Activated T-cell treated with anti-CD3 and anti-CD28 coated beads, Interleukin-2, amount 50 U/mL, for 48 hours (primary cell): ENCODE results near the gene MTHFD1.
A peak's percentile ranks its signal among the peaks of the same experiment; 100 is the strongest.
"Not testable (repeated sequence)": the region's sequence is repeated elsewhere in the genome, so short reads cannot be mapped to it uniquely, and the experiment has no call there.

Source experiments
- DNase-seq, 2 experiments: peaks; one replicate each; pipeline ENCODE4 v3.0.0-alpha.2; 2020

MTHFD1 gene

DNA sequence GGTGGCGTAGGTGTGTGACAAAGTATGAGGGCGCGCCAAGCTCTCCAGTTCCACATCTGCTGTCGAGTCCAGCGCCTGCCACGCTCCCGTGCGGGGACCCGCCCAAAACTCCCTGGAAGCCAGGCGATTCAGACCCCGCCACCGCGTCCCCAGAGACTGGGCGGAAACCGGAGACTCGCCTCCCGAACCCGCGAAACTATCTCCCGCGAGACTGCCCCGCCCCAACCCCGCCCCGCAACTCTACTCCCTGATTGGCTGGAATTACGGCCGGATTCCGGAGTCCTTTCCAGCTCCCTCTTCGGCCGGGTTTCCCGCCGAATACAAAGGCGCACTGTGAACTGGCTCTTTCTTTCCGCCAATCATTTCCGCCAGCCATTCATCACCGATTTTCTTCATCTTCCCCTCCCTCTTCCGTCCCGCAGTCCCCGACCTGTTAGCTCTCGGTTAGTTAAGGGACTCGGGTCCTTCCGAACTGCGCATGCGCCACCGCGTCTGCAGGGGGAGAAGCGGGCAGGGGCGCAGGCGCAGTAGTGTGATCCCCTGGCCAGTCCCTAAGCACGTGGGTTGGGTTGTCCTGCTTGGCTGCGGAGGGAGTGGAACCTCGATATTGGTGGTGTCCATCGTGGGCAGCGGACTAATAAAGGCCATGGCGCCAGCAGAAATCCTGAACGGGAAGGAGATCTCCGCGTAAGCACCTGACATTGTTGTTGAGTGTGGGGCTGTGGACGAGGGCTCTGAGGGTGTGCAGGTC, at the start of gene MTHFD1:
Gene MTHFD1, plus strand, starts transcription at position 572 of the 751 bp plus-strand sequence. Its CDS starts 75 bp downstream, at position 647.
- DNase-seq: peak; percentile 96

DNA sequence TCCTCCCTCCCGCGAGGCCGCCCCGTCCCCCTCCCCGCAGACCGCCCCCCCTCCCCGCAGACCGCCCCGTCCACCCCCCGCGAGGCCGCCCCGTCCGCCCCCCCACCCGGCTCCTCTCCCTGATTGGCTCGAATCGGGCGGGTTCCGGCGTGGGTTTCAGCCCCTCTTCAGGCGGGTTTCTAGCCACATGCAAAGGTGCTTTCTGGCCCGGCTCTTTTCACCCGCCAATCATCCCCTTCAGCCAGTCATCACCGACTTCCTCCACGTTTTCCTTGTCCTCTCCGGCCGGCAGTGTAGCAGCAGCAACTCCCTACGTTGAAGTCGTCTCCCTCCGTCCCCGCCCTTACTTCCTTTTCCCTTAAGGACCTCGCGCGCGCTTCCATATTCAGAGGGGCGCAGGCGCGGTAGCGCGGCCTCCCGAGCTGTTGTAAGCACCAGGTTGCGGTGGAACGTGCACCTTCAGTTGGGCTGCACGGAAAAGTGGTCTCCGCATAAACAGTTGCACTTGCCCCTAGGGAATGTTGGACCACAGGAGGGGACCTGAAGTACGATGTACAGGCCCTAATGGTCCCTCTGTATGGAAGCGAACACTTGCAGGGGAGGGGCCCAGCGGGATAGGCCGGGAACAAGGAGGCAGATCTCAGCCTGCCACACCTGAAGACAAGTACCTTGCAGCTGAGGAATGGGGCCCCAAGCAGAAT, 49.4 kb upstream of the MTHFD1 start:
- peak; percentile 92 to 93 for DNase-seq

DNA sequence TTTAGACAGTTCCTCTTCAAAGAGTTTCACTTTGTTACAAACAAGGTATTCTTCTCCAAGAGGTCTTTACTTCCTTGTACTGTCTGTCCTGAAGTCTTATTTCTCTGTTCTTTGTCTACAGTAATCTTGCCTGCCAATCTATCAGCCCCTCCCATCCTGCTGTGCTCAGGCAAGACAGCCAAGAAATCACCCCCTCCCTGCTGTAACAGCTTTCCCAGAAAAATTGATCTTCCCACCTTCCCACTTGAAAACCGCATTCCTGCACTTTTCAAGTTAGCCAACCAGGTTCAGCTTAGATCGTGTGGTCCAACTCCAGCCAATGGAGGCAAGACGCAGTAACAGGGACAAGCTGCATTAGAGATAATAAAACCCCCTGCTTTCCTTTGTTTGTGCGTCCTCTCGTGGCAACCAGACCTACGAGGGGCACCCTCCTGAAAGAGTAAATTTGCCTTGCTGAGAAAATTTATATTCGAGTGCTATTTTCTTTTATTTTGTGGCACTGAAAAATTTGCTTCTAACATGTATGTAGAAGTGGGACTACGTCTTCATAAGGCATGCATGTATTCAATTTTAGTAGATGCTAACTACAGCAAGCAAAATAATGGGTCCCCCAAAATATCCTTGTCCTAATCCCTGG, 47.5 kb upstream of the MTHFD1 start:
- no peak for DNase-seq

DNA sequence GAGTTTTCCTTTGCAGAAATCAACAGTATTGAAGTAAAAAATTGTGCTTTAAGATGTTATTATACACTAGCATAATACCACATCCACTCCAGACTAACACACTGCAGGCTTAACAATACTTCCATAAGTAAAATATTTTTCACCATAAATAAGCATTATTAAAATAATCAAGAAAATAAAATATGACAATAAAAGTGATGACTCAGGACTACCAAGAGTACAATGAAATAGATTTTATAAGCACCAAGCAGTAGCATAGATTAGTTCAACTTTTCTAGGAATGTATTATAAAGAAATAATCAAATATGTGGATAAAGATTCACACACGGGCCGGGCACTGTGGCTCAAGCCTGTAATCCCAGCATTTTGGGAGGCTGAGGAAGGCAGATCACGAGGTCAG, 40.4 kb upstream of the MTHFD1 start:
- DNase-seq: no peak

DNA sequence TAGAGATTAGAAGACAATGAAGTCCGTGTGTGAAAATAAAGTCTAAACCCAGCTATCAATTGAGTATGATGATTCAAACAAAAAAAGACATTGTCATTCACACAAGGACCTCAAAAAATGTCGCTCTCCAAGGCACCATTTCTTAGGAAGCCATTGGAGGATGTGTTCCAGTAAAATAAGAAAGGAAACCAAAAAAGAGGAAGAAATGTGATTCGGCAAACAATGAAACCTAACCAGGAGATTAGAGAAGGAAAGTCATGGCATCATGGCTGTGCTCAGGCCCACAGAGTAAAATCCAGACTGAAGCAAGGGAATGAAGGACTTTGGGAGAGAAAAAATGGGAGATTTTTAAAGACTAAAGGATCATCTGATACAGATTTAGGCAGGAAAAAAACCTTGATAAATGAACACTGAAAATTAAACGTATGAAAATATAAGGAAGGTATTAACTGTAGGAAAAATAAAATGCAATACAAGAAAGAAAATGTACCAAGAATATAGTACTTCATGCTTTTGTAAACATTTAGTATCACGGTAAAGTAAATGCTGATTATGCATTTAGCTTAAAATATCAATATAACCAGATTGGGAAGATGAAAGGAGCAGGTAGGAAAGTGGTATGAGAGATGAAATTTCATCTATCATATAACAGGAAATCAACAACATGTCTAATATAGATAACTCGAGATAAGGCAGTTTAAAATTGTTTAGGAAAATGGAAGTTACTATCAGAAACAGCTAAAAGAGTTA, 38.2 kb upstream of the MTHFD1 start:
- DNase-seq: no peak

DNA sequence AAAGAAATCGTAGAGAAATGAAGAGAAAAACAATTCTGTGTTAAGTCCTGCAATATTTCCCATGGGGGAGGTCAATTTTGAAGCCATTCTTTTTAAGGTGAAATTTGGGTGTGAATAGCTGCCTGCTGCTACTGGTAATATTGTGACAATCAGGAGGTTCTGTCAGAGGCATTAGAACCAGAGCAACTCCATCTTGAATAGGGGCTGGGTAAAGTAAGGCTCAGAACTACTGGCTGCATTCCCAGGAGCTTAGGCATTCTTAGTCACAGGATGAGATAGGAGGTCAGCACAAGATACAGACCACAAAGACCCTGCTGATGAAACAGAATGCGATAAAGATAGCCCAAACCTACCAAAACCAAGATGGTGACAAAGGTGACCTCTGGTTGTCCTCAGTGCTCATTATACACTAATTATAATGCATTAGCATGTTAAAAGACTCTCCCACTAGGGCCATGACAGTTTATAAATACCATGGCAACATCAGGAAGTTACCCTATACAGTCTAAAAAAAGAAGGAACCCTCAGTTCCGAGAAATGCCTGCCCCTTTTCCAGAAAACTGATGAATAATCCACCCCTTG, 24.8 kb upstream of the MTHFD1 start:
- no peak for DNase-seq

DNA sequence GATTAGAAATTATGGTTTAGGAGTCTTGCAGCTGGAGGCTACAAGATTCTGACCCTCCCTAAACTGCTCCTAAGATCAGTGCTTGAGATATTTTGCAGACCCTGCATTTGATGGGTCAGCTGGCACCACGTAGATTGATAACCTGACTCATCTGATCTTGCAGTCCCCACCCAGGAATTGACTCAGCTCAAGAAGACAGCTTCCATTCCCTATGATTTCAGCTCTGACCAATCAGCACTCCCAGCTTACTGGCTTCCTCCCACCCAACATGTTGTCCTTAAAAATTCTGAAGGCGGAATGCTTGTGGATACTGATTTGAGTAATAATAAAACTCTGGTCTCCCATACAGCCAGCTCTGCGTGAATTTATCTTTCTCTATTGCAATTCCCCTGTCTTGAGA, 23.2 kb upstream of the MTHFD1 start:
- DNase-seq: no peak

DNA sequence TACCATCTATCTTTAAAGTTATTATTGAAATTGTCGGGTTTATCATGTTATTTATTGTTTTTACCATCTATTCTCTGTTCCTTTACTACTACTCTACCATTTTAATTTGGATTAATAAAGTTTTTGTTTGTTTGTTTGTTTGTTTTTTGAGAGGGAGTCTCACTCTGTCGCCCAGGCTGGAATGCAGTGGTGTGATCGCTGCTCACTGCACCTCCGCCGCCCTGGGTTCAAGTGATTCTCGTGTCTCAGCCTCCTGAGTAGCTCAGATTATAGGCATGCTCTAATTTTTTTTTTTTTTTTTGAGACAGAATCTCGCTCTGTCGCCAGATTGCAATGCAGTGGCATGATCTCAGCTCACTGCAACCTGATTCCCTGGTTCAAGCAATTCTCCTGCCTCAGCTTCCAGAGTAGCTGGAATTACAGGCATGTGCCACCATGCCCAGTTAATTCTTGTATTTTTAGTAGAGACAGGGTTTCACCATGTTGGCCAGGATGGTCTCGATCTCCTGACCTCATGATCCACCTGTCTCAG, 22.7 kb upstream of the MTHFD1 start:
- DNase-seq: not testable (repeated sequence)

DNA sequence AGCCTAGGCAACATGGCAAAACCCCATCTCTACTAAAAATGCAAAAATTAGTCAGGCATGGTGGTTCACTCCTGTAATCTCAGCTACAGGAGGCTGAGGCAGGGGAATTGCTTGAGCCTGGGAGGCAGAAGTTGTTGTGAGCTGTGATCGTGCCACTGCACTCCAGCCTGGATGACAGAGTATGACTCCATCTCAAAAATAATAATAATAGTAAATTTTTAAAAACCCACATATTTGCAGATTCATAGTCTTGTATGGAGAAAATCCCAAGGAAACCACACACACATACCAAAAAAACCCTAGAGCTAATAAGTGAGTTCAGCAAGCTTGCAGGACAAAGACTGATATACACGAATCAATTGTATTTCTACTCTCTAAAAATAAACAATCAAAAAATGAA, 19.0 kb upstream of the MTHFD1 start:
- no peak for DNase-seq

DNA sequence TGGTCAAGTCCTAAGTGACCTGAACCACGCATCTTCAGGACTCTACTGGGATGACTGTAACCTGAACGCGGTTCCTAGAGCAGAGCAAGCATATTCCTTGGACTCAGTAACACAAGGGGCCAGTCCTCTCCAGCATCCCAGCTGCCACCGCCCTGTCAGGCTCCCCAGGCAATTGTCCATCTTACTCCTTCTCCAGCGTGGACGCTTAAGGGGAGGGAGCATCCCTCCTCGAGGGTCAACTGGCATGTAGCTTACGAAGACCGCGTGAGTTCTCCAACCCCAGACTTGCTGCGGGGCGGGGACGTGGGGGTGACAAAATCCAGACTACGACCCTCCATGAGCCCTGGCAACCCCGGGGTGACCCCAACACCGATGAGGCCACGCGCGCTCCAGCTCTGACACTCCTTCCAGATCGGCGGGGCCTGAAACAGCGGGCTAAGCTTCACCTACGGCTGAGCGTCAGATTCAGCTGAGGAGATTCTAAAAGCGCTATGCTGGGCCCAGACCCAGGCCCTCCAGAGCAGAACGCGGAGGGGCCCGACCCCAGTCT, 846 bp upstream of the MTHFD1 start:
- DNase-seq: no peak

DNA sequence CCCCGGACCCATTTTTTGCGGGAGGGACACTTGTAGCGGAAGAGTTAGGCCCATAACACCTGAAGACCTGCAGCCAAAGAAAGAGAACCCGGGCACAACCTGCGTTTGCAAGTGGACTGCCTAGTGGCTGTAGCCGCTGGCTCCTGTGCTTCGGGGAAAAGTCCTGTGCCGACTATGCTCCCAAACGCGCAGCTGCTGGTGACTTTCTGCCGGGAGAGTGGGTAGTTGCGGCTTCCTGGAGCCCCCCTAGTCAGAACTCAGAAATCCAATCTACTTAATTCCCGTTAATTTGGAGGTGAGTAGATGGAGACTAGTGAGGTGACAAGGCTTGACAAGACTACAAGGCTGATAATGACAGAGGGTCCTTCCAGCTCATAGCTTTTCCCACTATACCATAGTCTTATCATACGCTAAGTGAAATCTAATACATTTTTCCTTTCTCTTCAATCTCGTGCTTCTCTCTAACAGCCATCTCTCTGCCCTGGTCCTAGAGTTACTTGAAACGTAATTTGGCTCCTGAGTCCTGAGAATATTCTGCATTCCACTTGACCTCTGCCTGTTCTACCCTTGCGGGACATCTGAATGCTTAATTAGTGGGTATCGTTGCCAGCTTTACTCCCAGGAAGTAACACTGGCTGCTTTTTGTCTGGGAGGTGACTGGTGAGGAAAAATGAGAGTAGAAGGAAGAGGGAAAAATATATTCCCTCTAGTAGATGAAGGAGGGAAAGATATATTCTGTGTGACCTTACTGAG, 556 bp downstream of the MTHFD1 start:
- DNase-seq: no peak

DNA sequence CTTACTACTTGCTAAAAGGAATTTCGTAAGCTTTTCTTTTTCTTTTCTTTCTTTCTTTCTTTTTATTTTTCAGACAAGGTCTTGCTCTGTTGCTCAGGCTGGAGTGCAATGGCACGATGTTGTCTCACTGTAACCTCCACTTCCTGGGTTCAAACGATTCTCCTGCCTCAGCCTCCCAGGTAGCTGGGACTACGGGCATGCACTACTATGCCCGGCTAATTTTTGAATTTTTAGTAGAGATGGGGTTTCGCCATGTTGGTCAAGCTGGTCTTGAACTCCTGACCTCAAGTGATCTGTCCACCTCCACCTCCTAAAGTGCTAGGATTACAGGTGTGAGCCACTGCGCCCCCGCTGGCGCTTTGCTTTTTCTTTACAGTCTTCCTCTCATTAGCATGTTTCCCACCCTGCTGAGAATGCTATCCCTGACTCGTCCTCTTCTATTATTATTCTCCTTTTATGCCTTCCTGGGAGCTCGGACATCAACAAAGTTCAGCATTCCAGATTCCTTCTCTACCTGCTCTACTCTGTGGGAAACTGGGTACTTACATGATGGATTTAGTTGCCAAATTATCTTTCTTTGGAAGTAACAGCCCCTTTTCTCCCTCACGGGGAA, 3.1 kb downstream of the MTHFD1 start:
- no peak for DNase-seq

DNA sequence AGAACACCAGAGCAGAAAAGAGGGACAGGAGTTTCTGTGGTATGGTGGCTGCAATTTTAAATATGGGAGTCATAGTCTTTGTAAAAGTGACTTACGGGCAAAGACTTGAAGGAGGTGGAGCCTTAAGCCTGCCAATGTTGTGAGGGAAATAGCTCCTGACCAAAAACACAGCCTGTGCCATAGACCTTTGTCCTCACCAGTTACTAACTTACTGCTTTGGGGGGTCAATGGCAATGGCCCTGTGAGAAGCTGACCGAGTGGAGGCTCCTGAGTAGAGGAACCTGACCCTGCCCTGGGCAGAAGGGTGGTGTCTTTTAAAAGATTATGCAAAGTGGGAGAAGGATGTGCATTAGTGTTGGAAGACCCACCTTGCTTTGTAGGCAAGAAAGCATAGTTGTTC, 3.8 kb downstream of the MTHFD1 start:
- DNase-seq: no peak

DNA sequence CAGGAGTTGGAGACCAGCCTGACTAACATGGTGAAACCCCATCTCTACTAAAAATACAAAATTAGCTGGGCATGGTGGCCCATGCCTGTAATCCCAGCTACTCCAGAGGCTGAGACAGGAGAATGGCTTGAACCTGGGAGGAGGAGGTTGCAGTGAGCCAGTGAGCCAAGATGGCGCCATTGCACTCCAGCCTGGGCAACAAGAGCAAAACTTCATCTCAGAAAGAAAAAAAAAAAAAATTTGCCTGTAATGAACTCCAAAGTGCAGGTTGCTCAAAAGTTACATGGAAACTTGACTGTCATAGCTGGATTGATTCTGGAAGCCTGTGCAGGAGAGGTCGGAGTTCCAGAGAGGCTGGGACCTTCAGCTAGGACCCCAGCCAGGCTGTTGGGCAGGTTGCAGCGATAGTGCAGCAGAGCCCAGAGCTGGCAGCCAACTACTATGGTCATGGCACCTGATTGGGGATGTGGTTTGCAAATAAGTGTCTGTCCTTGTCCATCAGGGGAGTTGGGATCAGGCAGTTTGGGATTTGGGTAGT, 5.1 kb downstream of the MTHFD1 start:
- DNase-seq: not testable (repeated sequence)

DNA sequence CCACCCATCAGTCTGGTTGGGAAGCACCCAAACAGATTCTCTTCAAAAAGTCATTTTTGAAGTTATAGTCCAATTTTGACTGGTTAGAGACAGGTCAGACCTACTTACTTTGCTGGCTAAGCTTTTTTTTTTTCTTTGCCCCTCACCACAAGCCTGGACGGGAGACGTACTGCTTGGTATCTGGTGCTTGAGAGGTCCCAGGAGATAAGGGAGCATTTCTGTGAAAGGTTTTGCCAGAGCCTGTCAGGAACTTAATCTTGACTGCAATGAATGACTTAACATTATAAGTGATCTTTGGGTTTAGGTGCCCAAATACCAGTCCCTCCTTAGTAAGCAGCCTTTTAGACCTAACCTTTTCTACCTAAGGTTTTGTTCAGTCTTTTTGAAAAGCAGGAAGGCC, 6.3 kb downstream of the MTHFD1 start:
- no peak for DNase-seq

DNA sequence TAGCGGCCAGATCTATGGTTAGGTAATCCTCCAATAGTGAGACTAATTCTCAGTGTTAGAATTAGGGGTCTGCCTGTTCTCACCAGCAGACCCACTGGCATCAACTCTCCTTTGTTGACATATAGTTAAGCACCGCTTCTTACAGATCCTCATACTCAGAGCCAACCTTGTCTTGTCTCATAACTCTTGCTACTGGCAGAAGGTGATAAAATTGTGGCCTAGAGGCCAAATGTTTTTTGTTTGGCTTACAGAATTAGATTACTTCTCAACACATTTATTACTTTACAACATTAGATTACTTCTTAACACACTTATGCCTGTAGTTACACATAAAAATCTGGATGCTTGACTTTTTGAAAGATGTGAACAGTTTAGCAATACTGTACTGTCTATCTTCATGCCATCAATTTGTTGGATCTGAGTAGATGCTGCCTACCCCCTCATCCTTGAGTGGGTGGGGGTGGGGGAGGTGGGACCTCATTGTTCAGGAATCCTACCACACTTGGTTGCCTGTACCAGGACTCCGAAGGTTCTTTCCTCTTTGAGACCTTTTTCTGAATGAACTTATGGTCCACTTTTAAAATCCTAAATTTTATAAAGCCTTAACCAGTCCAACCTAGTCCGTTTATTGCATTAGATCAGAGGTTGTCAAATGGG, 7.0 kb downstream of the MTHFD1 start:
- DNase-seq: no peak

DNA sequence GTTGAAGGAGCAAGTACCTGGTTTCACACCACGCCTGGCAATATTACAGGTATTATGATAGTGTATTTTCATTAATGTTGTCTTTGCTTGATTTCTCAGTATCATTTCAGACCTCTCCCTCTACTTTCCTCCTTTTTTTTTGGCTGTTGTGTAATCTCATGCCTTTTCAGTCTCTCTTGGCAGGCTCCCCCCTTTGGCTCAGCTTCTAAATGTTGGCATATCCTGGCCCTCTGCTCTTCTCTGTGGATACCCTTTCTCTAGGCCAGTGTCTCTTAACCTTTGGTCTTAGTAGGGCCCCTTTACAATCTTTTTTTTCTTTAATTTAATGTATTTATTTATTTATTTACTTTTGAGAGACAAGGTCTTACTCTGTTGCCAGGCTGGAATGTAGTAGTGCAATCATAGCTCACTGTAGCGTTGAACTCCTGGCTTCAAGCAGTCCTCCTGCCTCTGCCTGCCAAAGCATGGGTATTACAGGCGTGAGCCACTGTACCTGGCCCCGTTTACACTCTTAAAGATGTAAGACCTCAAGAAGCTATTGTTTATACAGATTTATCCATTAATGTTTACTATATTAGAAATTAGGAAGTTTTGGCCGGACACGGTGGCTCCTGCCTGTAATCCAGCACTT, 12.8 kb downstream of the MTHFD1 start:
- DNase-seq: no peak

DNA sequence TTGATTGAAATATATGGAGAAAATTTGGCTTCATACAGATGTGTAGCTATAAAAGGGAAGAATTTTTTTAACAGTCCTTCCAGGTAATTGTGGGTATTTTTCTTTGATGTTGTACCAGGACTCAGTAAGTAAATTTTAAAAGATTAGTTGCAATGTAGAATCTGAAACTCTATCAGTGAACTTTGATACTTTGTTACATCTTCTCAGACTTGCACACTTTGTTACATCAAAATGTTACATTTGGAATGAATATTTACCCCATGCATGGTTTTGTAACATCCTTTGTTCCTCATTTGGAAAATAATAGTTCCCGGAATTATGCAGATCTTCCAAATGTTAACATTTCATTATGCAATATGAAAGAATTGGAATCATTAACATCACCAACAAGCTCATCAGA, 13.8 kb downstream of the MTHFD1 start:
- no peak for DNase-seq

DNA sequence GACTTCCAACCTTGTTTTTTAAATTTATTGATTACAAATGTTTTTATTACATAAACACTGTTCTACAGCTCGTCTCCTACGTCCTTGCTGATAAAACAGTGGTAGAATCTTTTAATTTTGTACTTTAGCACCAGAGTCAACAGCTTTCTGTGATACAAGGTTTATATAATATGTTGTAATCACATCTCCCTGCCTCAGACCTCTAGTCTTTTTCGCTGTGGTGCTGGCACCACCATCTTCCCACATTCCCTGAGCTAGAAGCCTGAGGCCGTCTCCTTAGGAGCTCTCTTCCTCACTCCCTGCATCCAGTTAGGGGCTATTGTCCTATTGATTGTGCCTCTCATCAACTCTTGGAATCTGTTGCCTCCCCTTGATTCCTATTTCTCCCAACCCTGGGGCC, 17.1 kb downstream of the MTHFD1 start:
- no peak for DNase-seq

DNA sequence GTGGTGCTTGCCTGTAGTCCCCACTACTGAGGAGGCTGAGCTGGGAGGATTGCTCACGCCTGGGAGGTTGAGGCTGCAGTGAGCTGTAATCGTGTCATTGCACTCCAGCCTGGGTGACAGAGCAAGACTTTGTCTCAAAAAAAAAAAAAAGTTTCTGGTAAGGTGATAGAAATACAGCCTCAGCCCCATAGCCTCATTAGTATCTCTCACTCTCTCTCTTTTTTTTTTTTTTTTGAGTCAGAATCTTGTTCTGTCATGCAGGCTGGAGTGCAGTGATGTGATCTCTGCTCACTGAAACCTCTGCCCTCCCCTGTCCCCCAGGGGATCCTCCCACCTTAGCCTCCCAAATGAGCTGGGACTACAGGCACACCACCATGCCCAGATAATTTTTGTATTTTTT, 19.2 kb downstream of the MTHFD1 start:
- no peak for DNase-seq
